Mesenchymal stem cell (in vitro differentiated cells and primary cell): ENCODE results near the gene ANTKMT.

Experiments used
- DNase-seq: peaks from one replicate; pipeline ENCODE4 v3.0.0-alpha.2; 2013
- H2AFZ ChIP-seq: one replicate; pipeline ENCODE4 v1.6.1; 2013; ENCODE audit warnings: low read depth, mild to moderate bottlenecking, control low read depth, inconsistent platforms, low read length, moderate library complexity
- H2AK5ac ChIP-seq: 2 replicates; pipeline ENCODE4 v1.6.1; 2013; ENCODE audit warnings: low read length, moderate library complexity, mild to moderate bottlenecking, inconsistent platforms; ENCODE audit not compliant: severe bottlenecking
- H2BK120ac ChIP-seq: one replicate; pipeline ENCODE4 v1.6.1; 2013; ENCODE audit warnings: low read depth, mild to moderate bottlenecking, inconsistent platforms, low read length, moderate library complexity
- H2BK12ac ChIP-seq, 2 experiments: one replicate each; pipeline ENCODE4 v1.6.1; 2013; ENCODE audit warnings: inconsistent platforms in 2 of 2, low read length in 2 of 2, mild to moderate bottlenecking in 2 of 2, moderate library complexity in 2 of 2, control low read depth in 1 of 2
- H2BK15ac ChIP-seq: one replicate; pipeline ENCODE4 v1.6.1; 2013; ENCODE audit warnings: mild to moderate bottlenecking, low read depth, inconsistent platforms; ENCODE audit not compliant: poor library complexity, severe bottlenecking
- H2BK5ac ChIP-seq: 2 replicates; pipeline ENCODE4 v1.6.1; 2013; ENCODE audit warnings: low read depth, mild to moderate bottlenecking, low read length, control low read depth, inconsistent platforms; ENCODE audit not compliant: poor library complexity, severe bottlenecking
- H3K14ac ChIP-seq, 2 experiments: one replicate each; pipeline ENCODE4 v1.6.1; 2013; ENCODE audit warnings: inconsistent platforms in 2 of 2, low read length in 2 of 2, control low read depth in 1 of 2, mild to moderate bottlenecking in 1 of 2, moderate library complexity in 1 of 2
- H3K18ac ChIP-seq, 2 experiments: one replicate each; pipeline ENCODE4 v1.6.1; 2013; ENCODE audit warnings: inconsistent platforms in 2 of 2, low read length in 2 of 2, control low read depth in 1 of 2, low read depth in 1 of 2, mild to moderate bottlenecking in 1 of 2
- H3K23ac ChIP-seq, 2 experiments: one replicate each; pipeline ENCODE4 v1.6.1; 2013; ENCODE audit warnings: inconsistent platforms in 2 of 2, low read length in 2 of 2, mild to moderate bottlenecking in 2 of 2, moderate library complexity in 2 of 2, control low read depth in 1 of 2
- H3K27ac ChIP-seq: 2 replicates; pipeline ENCODE4 v1.5.1; 2013; ENCODE audit warnings: mild to moderate bottlenecking, moderate library complexity, low read length, control low read depth, inconsistent platforms; ENCODE audit not compliant: poor library complexity, severe bottlenecking
- H3K27me3 ChIP-seq, 2 experiments: 2 replicates each; pipeline versions ENCODE4 v1.6.1 to v1.7.0; 2013; ENCODE audit warnings: low read length in 2 of 2, mild to moderate bottlenecking in 2 of 2, moderate library complexity in 2 of 2, control low read depth in 1 of 2, inconsistent platforms in 1 of 2; ENCODE audit not compliant: control insufficient read depth in 1 of 2, insufficient read depth in 1 of 2
- H3K36me3 ChIP-seq, 2 experiments: 2 replicates each; pipeline versions ENCODE4 v1.6.1 to v1.7.0; 2013; ENCODE audit warnings: low read length in 2 of 2, control low read depth in 1 of 2, inconsistent platforms in 1 of 2, low read depth in 1 of 2, mild to moderate bottlenecking in 1 of 2; ENCODE audit not compliant: insufficient read depth in 2 of 2, control insufficient read depth in 1 of 2
- H3K4ac ChIP-seq, 2 experiments: one replicate each; pipeline ENCODE4 v1.6.1; 2013; ENCODE audit warnings: inconsistent platforms in 2 of 2, low read length in 2 of 2, mild to moderate bottlenecking in 2 of 2, moderate library complexity in 2 of 2, control low read depth in 1 of 2, low read depth in 1 of 2
- H3K4me1 ChIP-seq: 2 replicates; pipeline ENCODE4 v1.6.1; 2013; ENCODE audit warnings: low read depth, low read length, control low read depth; ENCODE audit not compliant: control insufficient read depth, insufficient read depth
- H3K4me2 ChIP-seq: 2 replicates; pipeline ENCODE4 v1.6.1; 2013; ENCODE audit warnings: low read length, mild to moderate bottlenecking, inconsistent platforms; ENCODE audit not compliant: poor library complexity, severe bottlenecking
- H3K4me3 ChIP-seq, 2 experiments: 2 replicates each; pipeline versions ENCODE4 v1.5.1 to v1.7.0; 2013; ENCODE audit warnings: low read length in 2 of 2, mild to moderate bottlenecking in 2 of 2, control low read depth in 1 of 2, low read depth in 1 of 2; ENCODE audit not compliant: insufficient read depth in 1 of 2
- H3K79me1 ChIP-seq: replicated peaks from 2 replicates; pipeline ENCODE4 v1.6.1; 2013; ENCODE audit warnings: mild to moderate bottlenecking, control low read depth, low read length, inconsistent platforms; ENCODE audit not compliant: poor library complexity, severe bottlenecking
- H3K9ac ChIP-seq: 2 replicates; pipeline ENCODE4 v1.7.0; 2013; ENCODE audit warnings: mild to moderate bottlenecking, low read length, moderate library complexity
- H3K9me3 ChIP-seq: 2 replicates; pipeline ENCODE4 v1.7.0; 2013; ENCODE audit warnings: mild to moderate bottlenecking, low read length; ENCODE audit not compliant: control insufficient read depth
- H4K8ac ChIP-seq: one replicate; pipeline ENCODE4 v1.6.1; 2013; ENCODE audit warnings: inconsistent platforms, mild to moderate bottlenecking, low read length, moderate library complexity
- H4K91ac ChIP-seq: one replicate; pipeline ENCODE4 v1.6.1; 2013; ENCODE audit warnings: mild to moderate bottlenecking, low read length, inconsistent platforms
- WGBS: methylation state at CpG from one replicate; pipeline ENCODE4 v1.1.7; 2013; ENCODE audit warnings: mixed read lengths; 5-methylcytosine and 5-hydroxymethylcytosine counted together

The ANTKMT gene

GRCh38 chr16:722835-723633 is 2.1 kb downstream of the ANTKMT start:
- H3K27me3 ChIP-seq, result peaks cover 0 to 19% of the 10 kb centered on the region in 2 experiments
- no peak overlapping the region for H2AK5ac ChIP-seq
- H2BK15ac ChIP-seq, result no peak overlapping the region
- no peak overlapping the region for H2BK5ac ChIP-seq
- H3K4me3 ChIP-seq, result no peak overlapping the region
- H2BK12ac ChIP-seq, result no peak overlapping the region
- no peak overlapping the region for H3K27ac ChIP-seq
- no peak overlapping the region for H2AFZ ChIP-seq
- WGBS, result 95% methylated on average over 22 of the region's 24 CpGs
- no peak for DNase-seq
- H3K79me1 ChIP-seq, result peaks cover 22% of the 10 kb centered on the region
- H3K36me3 ChIP-seq, result peaks cover 0 to 30% of the 10 kb centered on the region in 2 experiments
- no peak overlapping the region for H3K18ac ChIP-seq
- no peak overlapping the region for H3K14ac ChIP-seq
- no peak overlapping the region for H3K4ac ChIP-seq
- peaks cover 53% of the 10 kb centered on the region for H3K4me1 ChIP-seq
- no peak overlapping the region for H4K8ac ChIP-seq
- no peak overlapping the region for H3K9ac ChIP-seq
- H4K91ac ChIP-seq, result no peak overlapping the region
- H3K9me3 ChIP-seq, result no peaks in the 10 kb centered on the region
- H3K4me2 ChIP-seq, result no peak overlapping the region
- H3K23ac ChIP-seq, result no peak overlapping the region
- H2BK120ac ChIP-seq, result no peak overlapping the region

- Histone ChIP-seq H3K27me3 (peaks cover 0 to 19% of the 10 kb centered on the region in 2 experiments), H4K8ac (no peak overlapping the region), H3K14ac (no peak overlapping the region), H2AK5ac (no peak overlapping the region), H3K9ac (no peak overlapping the region), H3K36me3 (peaks cover 0 to 24% of the 10 kb centered on the region in 2 experiments), H3K79me1 (peaks cover 16% of the 10 kb centered on the region), H2BK15ac (no peak overlapping the region), H3K9me3 (no peaks in the 10 kb centered on the region), H2BK5ac (no peak overlapping the region), H3K18ac (no peak overlapping the region), H2BK12ac (no peak overlapping the region), H3K4me3 (no peak overlapping the region), H3K4me1 (peaks cover 57% of the 10 kb centered on the region), H3K27ac (no peak overlapping the region), H3K4ac (no peak overlapping the region), H2BK120ac (no peak overlapping the region), H2AFZ (no peak overlapping the region), H4K91ac (no peak overlapping the region), H3K4me2 (no peak overlapping the region), H3K23ac (no peak overlapping the region)
- WGBS, result 93% methylated on average over 9 of the region's 9 CpGs
- no peak for DNase-seq
Observed at GRCh38 chr16:723695-724094, 2.7 kb downstream of the ANTKMT start.

DNA sequence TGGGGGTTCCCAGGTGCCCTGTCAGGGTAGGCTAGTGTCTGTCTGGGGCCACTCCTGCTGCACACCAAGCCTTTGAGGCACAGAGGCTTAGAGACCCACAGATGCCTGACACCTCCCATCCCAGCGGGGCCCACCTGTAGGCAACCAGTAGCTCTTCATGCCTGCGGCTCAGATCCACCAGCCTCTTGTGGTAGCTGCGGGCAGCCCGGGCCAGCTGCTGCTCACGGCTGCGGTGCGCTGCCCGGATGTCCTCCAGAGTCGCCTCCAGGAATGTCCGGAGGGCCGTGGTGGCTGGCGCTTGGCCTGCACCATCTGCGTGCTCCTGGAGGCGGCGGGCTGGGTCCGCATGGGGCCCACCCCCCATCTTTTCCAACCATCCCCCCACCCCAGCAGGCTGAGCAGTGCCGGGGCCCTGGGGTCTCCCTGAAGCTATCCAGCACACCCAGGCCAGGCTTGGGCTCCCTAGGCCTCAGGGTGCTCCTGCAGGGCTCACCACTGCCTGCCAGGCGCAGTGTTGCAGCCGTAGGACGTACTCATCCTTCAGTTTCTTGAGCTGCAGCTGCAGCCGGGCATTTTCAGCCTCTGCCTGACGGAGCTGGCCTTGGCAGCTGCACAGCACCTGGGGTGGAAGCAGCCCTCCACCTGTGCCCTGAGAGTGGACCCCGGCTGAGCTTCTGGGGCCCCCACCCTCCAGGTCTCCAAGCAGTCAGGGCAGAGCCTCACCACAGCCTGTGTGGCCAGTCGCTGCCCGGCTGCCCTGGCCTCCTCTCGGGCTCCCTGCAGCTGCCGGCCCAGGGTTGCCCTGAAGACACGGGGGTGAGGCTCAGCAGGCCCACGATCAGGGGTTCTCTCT is 3.5 kb downstream of the ANTKMT start:
- H3K9me3 ChIP-seq, result no peaks in the 10 kb centered on the region
- 85% methylated on average over 29 of the region's 29 CpGs for WGBS
- no peak overlapping the region for H2BK120ac ChIP-seq
- H3K4me1 ChIP-seq, result peaks cover 59% of the 10 kb centered on the region
- no peak overlapping the region for H3K9ac ChIP-seq
- H3K4me3 ChIP-seq, result no peak overlapping the region
- no peak overlapping the region for H3K18ac ChIP-seq
- H3K27me3 ChIP-seq, result peaks cover 0 to 19% of the 10 kb centered on the region in 2 experiments
- no peak for DNase-seq
- no peak overlapping the region for H2AK5ac ChIP-seq
- H3K27ac ChIP-seq, result no peak overlapping the region
- H3K4me2 ChIP-seq, result no peak overlapping the region
- peaks cover 12% of the 10 kb centered on the region for H3K79me1 ChIP-seq
- H2AFZ ChIP-seq, result no peak overlapping the region
- H4K91ac ChIP-seq, result no peak overlapping the region
- no peak overlapping the region for H3K4ac ChIP-seq
- no peak overlapping the region for H2BK15ac ChIP-seq
- no peak overlapping the region for H3K23ac ChIP-seq
- no peak overlapping the region for H4K8ac ChIP-seq
- no peak overlapping the region for H3K14ac ChIP-seq
- H2BK12ac ChIP-seq, result no peak overlapping the region
- H2BK5ac ChIP-seq, result no peak overlapping the region
- peaks cover 0 to 29% of the 10 kb centered on the region in 2 experiments for H3K36me3 ChIP-seq

- no peak overlapping the region for H2AK5ac ChIP-seq
- no peak overlapping the region for H2BK5ac ChIP-seq
- H3K4ac ChIP-seq, result no peak overlapping the region
- peaks cover 53% of the 10 kb centered on the region for H3K4me1 ChIP-seq
- H4K91ac ChIP-seq, result no peak overlapping the region
- H4K8ac ChIP-seq, result no peak overlapping the region
- H3K9me3 ChIP-seq, result no peaks in the 10 kb centered on the region
- H2AFZ ChIP-seq, result no peak overlapping the region
- no peak overlapping the region for H3K4me3 ChIP-seq
- H3K14ac ChIP-seq, result no peak overlapping the region
- no peak overlapping the region for H2BK15ac ChIP-seq
- H3K79me1 ChIP-seq, result peaks cover 9% of the 10 kb centered on the region
- no peak overlapping the region for H3K4me2 ChIP-seq
- no peak overlapping the region for H2BK120ac ChIP-seq
- no peak overlapping the region for H3K23ac ChIP-seq
- WGBS, result 97% methylated on average over 7 of the region's 7 CpGs
- H3K27ac ChIP-seq, result no peak overlapping the region
- H3K36me3 ChIP-seq, result peaks cover 0 to 35% of the 10 kb centered on the region in 2 experiments
- peaks cover 0 to 19% of the 10 kb centered on the region in 2 experiments for H3K27me3 ChIP-seq
- DNase-seq, result no peak
- no peak overlapping the region for H3K18ac ChIP-seq
- H3K9ac ChIP-seq, result no peak overlapping the region
- no peak overlapping the region for H2BK12ac ChIP-seq
Observed at GRCh38 chr16:725041-725376, 4.1 kb downstream of the ANTKMT start.
